H1 (cell line): ENCODE measurements around the gene ENKD1.

Source experiments
- GABPA ChIP-seq: IDR thresholded peaks from 2 replicates; pipeline ENCODE4 v1.6.1; 2011; ENCODE audit warnings: mild to moderate bottlenecking, low read length, moderate library complexity, borderline replicate concordance; ENCODE audit not compliant: insufficient read depth
- RFX5 ChIP-seq: IDR thresholded peaks from 2 replicates; pipeline ENCODE4 v1.6.1; 2011; ENCODE audit warnings: low read depth, low read length, improper control_type of control experiment, borderline replicate concordance
- TF ChIP-seq, protein P1 (sequence below), 3 experiments: IDR thresholded peaks; 1 replicate in 2 of 3; 2 replicates in 1 of 3; pipeline versions ENCODE4 v1.5.1 to v1.6.1; 2011; ENCODE audit warnings: low read length in 3 of 3, mild to moderate bottlenecking in 3 of 3, inconsistent platforms in 2 of 3, low read depth in 1 of 3, moderate library complexity in 1 of 3; ENCODE audit not compliant: insufficient read depth in 1 of 3; ENCODE audit errors: control extremely low read depth in 1 of 3

DNA sequence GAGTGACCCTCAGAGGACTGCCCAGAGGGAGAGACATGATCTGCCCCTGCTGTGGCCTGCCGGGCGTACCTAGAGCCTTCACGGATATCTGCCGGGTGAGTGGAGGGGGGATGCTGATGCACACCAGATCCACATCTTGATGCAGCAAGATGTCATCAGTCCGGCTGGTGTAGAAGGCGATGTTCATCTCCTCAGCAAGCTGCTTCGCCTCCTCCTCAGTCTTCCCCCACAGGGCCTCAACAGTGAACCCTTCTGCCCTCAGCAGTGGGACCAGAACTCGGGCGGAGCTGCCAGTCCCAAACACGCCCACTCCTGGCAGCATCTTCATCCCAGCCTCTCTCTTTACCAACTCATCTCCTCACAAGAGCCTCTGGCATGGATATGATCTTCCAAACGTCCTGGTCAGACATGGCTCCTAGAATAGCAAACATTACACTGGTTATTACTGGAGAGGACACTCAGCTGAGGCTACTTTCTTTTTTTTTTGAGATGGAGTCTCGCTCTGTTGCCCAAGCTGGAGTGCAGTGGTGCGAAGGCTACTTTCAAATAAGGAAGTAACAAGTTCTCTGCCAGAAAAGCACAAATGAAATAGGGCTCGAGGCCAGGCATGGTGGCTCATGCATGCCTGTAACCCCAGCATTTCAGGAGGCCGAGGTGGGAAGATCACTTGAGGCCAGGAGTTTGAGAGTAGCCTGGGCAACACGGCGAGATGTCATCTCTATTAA, 19.0 kb upstream of the ENKD1 start:
- TF ChIP-seq, protein P1, sequence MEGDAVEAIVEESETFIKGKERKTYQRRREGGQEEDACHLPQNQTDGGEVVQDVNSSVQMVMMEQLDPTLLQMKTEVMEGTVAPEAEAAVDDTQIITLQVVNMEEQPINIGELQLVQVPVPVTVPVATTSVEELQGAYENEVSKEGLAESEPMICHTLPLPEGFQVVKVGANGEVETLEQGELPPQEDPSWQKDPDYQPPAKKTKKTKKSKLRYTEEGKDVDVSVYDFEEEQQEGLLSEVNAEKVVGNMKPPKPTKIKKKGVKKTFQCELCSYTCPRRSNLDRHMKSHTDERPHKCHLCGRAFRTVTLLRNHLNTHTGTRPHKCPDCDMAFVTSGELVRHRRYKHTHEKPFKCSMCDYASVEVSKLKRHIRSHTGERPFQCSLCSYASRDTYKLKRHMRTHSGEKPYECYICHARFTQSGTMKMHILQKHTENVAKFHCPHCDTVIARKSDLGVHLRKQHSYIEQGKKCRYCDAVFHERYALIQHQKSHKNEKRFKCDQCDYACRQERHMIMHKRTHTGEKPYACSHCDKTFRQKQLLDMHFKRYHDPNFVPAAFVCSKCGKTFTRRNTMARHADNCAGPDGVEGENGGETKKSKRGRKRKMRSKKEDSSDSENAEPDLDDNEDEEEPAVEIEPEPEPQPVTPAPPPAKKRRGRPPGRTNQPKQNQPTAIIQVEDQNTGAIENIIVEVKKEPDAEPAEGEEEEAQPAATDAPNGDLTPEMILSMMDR (IDR thresholded peaks at IDR 0.05; ENCODE audit: control extremely low read depth in 1 of 3, insufficient read depth in 1 of 3, low read depth in 1 of 3, low read length in 3 of 3) = no peak
- TF ChIP-seq GABPA (no peak), RFX5 (no peak)
